Spinal cord (tissue), 10 donors: ENCODE results near the gene ZNF467. TPM values are rescaled to one million over a fixed set of nuclear protein-coding genes. Genes with fewer than 3 reads are reported as not detected.

Experiments used
- DNase-seq, 6 donors: peaks; one replicate each; pipeline versions ENCODE4 v3.0.0 to v3.0.0-alpha.2; 2013 to 2015; ENCODE audit warnings: low spot score in 6 of 6, low read depth in 4 of 6
- H3K27ac ChIP-seq: one replicate; pipeline ENCODE4 v1.5.1; 2013; ENCODE audit warnings: low read depth, low read length, control low read depth
- H3K27me3 ChIP-seq: one replicate; pipeline ENCODE4 v1.6.1; 2013; ENCODE audit warnings: low read length; ENCODE audit not compliant: control insufficient read depth, insufficient read depth
- H3K36me3 ChIP-seq: one replicate; pipeline ENCODE4 v1.6.1; 2013; ENCODE audit warnings: low read length; ENCODE audit not compliant: control insufficient read depth, insufficient read depth
- H3K4me1 ChIP-seq: one replicate; pipeline ENCODE4 v1.6.1; 2013; ENCODE audit warnings: low read length; ENCODE audit not compliant: control insufficient read depth, insufficient read depth
- H3K4me3 ChIP-seq: one replicate; pipeline ENCODE4 v1.5.1; 2013; ENCODE audit warnings: low read depth, low read length, control low read depth
- H3K9me3 ChIP-seq: one replicate; pipeline ENCODE4 v1.6.1; 2013; ENCODE audit warnings: low read length; ENCODE audit not compliant: control insufficient read depth, insufficient read depth
- WGBS: methylation state at CpG from one replicate; pipeline ENCODE4 v1.1.5; 2013; ENCODE audit warnings: missing lambda C conversion rate; ENCODE audit not compliant: insufficient coverage; 5-methylcytosine and 5-hydroxymethylcytosine counted together
- polyA plus RNA-seq, 2 donors: library from polyadenylated mRNA; unstranded; fragments of 120-200 nt; gene quantifications; one replicate each; pipeline ENCODE4 v1.2.1, GENCODE V29; 2013; ENCODE audit not compliant: insufficient read length in 2 of 2
- total RNA-seq, 2 donors: library from RNA; depleted of rRNA in 1 of 2; stranded (reverse); fragments of 120-200 nt in 1 of 2; fragments of >200 nt in 1 of 2; gene quantifications; one replicate each; pipeline versions ENCODE4 v1.2.3 to v1.2.4, GENCODE V29; 2013 to 2014
- donor health status: healthy.

ZNF467 gene
- total and polyA plus RNA-seq, 4 donors = 2.8 to 17.5 (median 7.8) TPM

DNA sequence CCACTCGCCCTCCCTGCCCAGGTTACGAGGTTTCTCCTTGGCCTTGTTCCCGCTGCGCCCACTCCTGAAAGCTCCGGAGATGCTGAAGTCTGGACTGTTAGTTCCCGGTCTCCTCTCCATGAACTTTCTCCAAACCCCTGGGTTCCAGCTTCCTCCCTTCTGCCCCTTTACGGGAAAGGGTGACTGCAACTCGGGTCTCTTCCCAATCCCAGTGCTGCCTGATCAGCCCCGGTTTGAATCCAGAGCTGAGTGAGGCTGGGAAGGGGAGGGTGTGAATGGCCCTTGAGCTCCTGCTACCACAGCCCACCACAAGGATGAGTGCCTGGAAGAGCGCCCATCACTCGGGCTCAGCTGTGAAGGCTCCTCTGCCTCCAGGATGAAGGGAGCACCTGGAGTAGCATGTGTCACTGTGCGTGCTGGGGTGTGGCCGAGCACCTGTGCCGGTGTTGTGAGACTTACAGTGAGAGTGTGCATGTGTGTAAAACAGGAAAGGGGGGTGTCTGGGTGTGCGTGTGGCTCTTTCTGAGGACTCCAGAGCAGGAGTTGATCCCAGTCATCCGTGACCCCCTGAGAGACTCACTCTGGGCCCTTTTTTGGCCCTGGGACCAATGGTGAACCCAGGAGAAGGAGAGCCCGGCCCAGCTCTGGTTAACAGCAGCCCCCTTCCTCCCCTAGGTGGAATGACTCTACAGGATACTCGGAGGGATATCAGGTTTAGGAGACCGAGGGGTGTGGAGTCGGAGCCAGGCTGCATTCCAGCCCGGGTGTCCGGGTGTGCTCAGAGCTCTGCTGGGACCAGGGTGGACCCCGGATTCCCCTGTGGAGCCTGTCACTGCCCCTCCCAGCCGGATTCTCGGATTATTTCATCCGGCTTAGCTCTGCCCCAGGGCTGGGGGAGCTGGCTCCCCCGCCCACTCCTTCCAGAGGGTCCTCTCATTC is 1.1 kb upstream of the ZNF467 start:
- Histone ChIP-seq H3K36me3 (peaks cover 4% of the 10 kb centered on the region), H3K9me3 (no peaks in the 10 kb centered on the region), H3K27ac (no peak overlapping the region), H3K4me1 (peaks cover 57% of the 10 kb centered on the region), H3K27me3 (no peaks in the 10 kb centered on the region), H3K4me3 (no peak overlapping the region)
- 46% methylated on average over 24 of the region's 27 CpGs for WGBS
- DNase-seq = peak in 1 of 6 donors; percentile 35

DNA sequence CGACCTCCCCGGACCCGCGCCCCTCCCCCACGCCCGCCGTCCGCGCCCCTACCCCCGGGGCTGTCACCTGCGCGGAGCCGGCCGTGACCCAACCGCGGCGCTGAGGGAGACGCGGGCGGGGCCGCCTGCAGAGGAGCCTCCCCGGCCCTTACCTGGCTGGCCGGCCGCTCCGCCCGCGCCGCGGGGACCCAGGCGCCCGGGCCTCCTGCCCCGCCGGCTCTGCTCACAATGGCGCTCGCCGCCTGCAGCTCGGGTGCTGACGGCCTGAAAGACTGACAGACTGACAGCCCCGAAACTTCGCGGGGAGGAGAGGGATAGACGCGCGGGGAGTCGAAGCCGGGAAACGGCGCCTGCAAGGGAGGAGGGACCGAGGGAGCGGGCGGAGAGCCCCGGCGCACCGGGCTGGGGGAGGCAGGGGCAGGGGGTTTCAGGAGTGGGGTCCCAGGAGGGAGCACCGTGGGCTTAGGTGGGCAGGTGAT is 393 bp downstream of the ZNF467 start:
- Histone ChIP-seq H3K27me3 (peaks cover 2% of the 10 kb centered on the region), H3K4me1 (peaks cover 51% of the 10 kb centered on the region), H3K4me3 (peak overlapping the region; percentile 64), H3K36me3 (peaks cover 13% of the 10 kb centered on the region), H3K9me3 (no peaks in the 10 kb centered on the region), H3K27ac (no peak overlapping the region)
- under 1% methylated on average over 49 of the region's 55 CpGs for WGBS
- peak in 2 of 6 donors; percentile 21 to 49 for DNase-seq

DNA sequence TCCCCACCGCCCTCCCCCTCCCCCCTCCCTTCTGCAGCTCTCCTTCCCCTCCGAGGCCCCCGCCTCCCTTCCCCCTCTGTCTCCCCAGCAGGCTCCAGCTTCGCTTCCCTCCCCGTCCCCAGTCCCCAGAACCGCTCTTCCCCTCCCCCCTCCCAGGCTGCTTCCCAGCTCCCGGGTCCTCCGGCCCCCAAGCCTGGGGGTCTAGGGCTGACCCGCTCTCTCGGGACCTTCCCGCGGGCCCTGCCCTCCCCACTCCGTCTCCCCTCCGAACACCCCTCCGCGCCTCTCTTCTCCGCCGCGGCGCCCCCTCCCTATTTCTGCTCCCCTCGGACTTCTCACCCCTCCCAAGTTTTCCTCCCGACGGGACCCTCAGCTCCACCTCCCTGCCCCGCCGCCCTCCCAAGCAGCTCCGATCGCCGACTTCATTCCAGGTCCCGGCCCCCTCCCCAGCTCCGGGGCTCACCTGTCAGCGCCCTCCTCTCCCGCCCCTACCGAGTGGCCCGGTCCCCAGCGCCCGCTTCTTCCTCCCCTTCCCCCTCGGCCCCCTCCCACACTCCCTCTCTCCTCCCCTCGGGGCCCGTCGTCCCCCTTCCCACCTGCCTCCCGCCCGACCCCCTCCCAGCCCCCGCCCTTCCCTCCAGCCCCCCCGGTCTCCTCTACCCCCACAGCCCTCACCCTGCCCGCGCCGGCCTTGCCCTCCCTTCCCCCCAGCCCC is 990 bp downstream of the ZNF467 start:
- Histone ChIP-seq H3K9me3 (no peaks in the 10 kb centered on the region), H3K36me3 (peaks cover 13% of the 10 kb centered on the region), H3K27me3 (peaks cover 6% of the 10 kb centered on the region), H3K4me3 (peak overlapping the region; percentile 64), H3K27ac (peak overlapping the region; percentile 57), H3K4me1 (peaks cover 48% of the 10 kb centered on the region)
- peak in 1 of 6 donors; percentile 29 for DNase-seq
- under 1% methylated on average over 33 of the region's 47 CpGs for WGBS

DNA sequence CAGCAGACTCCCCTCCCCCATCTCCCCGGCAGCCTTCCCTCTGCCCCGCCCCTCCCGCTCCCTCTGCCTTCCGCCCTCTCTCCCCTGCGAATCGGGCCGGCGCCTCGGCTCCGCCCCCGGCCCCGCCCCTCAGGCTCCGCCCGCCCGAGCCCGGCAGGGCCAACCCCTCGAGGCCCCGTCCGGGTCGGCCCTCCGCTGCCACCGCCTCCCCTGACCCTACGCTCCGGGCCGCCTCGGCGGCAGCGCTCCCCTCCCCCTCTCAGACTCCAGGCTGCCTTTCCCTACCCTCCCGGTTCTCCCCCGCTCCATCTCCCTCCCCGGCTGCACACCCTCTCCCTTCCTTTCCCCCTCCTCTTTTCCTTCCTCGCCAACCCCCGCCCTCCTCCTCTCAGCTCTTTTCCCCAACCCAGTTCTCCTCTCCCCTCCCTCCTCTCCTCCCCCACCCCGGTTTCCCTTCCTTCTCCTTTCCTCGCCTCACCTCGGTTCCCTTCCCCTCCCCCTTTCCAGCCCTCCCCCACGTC is 1.6 kb downstream of the ZNF467 start:
- H3K4me1 ChIP-seq = peaks cover 44% of the 10 kb centered on the region
- peaks cover 12% of the 10 kb centered on the region for H3K27me3 ChIP-seq
- WGBS = 0% methylated on average over 27 of the region's 37 CpGs
- H3K4me3 ChIP-seq = peak overlapping the region; percentile 64
- peak; percentile 74 to 96 (median 78) for DNase-seq
- no peaks in the 10 kb centered on the region for H3K9me3 ChIP-seq
- no peak overlapping the region for H3K27ac ChIP-seq
- H3K36me3 ChIP-seq = peaks cover 13% of the 10 kb centered on the region

DNA sequence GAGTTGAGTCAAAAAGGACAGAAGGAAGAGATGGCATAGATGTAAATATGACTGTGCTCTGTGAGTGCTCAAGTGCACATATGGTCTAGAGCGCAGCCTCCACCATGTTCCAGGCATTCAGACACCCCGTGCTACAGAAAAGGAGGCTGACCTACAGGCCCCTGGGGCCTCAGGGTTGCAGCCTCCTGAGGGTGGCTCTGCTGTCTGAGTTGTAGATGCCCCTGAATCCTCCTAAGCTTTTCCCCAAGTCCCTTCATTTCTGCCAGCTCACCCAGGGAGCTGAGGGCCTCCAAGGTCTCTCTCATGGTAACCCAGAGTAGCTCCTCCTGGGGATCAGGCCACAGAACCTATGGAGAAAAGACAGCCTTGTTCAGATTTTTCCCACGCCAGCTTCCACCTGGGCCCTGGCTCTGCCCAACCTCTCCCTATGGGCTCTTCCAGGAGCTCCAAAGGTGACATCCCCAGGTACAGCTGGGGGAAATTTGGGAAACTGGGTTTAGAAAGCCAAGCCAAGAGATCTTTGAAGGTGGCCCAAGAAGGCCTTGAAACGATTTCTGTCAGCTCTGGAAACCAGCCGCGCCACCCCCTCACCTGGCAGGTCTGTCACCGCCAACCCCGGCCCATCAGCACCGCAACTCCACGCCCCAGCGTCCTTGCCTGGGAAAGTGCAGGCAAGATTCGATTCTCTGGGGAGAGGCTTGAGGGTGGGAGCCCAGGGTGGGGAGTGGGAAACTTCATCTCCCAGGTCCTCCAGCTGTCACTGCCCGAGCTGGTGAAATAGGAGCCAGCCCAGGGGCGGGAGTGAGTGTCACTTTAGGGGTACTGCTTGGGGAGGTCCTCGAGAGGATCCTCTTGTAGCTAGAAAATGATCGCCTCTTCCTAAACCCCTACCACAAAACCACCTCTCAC is 2.4 kb downstream of the ZNF467 start:
- Histone ChIP-seq H3K27me3 (peaks cover 20% of the 10 kb centered on the region), H3K9me3 (no peaks in the 10 kb centered on the region), H3K27ac (no peak overlapping the region), H3K36me3 (peaks cover 13% of the 10 kb centered on the region), H3K4me3 (peak overlapping the region; percentile 50), H3K4me1 (peaks cover 39% of the 10 kb centered on the region)
- DNase-seq = peak in 1 of 6 donors; percentile 2
- 31% methylated on average over 11 of the region's 16 CpGs for WGBS

DNA sequence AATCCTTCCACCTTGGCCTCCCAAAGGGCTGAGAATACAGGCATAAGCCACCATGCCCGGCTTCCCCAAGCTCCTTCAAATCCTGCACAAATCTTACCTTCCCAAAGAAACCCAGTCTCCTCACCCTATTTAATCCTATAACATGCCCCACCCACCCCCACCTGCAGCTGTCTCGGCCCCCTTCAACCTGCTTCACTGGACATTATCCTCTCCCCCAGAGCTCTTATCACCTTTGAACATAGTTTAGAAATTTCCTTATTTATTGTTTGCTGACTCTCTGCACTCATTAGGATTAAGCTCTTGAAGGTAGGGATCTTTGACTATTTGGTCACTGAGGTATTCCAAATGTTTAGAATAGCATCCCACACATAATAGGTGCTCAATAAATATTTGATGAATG is 3.5 kb downstream of the ZNF467 start:
- H3K4me3 ChIP-seq = no peak overlapping the region
- no peak overlapping the region for H3K27ac ChIP-seq
- peaks cover 21% of the 10 kb centered on the region for H3K36me3 ChIP-seq
- WGBS = 100% methylated on average over 1 of the region's 2 CpGs
- H3K27me3 ChIP-seq = peaks cover 30% of the 10 kb centered on the region
- no peaks in the 10 kb centered on the region for H3K9me3 ChIP-seq
- no peak for DNase-seq
- H3K4me1 ChIP-seq = peaks cover 40% of the 10 kb centered on the region

DNA sequence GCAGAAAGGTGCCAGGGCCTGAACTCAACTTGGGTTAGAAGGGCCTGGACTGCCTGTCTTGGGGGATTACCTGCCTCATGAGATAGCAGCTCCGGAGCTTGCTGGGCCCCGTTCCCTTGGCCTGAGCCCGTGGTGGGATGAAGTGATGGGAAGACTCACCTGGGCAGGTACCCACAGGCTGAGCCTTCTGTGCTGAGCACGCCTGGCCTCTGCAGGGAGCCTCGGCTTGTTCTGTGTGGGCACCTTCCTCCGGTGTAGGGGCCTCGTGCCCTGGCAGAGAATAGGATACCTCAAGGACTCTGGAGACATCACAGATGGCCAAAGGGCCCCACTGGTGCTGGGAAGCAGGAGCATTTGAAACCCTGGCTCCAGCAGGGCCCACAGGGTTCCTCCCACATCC is 4.5 kb downstream of the ZNF467 start:
- Histone ChIP-seq H3K4me1 (peaks cover 36% of the 10 kb centered on the region), H3K27ac (no peak overlapping the region), H3K36me3 (peaks cover 25% of the 10 kb centered on the region), H3K4me3 (no peak overlapping the region), H3K27me3 (peaks cover 40% of the 10 kb centered on the region), H3K9me3 (no peaks in the 10 kb centered on the region)
- WGBS = 86% methylated on average over 7 of the region's 7 CpGs
- no peak for DNase-seq

DNA sequence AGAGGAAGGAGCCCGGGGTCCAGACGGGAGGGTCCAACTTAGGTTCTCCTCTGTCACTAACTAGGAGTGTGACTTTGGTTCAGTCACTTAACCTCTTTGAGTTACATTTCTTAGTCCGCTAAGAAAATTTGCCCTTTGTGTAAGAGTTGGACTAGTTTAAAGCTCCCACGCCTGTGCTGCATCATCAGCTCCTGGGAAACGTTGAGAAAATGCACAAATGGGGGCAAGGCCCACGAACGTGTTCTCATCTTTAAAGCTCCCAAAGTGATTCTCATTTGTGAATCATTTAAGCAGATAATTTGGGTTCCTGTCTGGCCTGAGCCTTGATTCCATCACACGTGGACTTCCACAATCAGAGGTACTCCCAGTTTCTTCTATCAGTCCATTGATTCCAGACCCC is 6.3 kb downstream of the ZNF467 start:
- peaks cover 25% of the 10 kb centered on the region for H3K4me1 ChIP-seq
- WGBS = 74% methylated on average over 7 of the region's 8 CpGs
- no peaks in the 10 kb centered on the region for H3K9me3 ChIP-seq
- no peak overlapping the region for H3K27ac ChIP-seq
- DNase-seq = no peak
- H3K27me3 ChIP-seq = peaks cover 52% of the 10 kb centered on the region
- no peak overlapping the region for H3K4me3 ChIP-seq
- peaks cover 25% of the 10 kb centered on the region for H3K36me3 ChIP-seq
